GM19395 (cell line): Measurements from ENCODE around the gene PPAT.
A peak's percentile ranks its signal among the peaks of the same experiment; 100 is the strongest.
"Not testable (repeated sequence)": the region's sequence is repeated elsewhere in the genome, so short reads cannot be mapped to it uniquely, and the experiment has no call there.

Experiments used
- ATAC-seq: cut with Tn5 transposase; IDR thresholded peaks from one replicate; pipeline ENCODE4 v1.9.1; 2021; ENCODE audit warnings: mild to moderate bottlenecking, moderate library complexity; ENCODE audit not compliant: unreplicated experiment

The PPAT gene

DNA sequence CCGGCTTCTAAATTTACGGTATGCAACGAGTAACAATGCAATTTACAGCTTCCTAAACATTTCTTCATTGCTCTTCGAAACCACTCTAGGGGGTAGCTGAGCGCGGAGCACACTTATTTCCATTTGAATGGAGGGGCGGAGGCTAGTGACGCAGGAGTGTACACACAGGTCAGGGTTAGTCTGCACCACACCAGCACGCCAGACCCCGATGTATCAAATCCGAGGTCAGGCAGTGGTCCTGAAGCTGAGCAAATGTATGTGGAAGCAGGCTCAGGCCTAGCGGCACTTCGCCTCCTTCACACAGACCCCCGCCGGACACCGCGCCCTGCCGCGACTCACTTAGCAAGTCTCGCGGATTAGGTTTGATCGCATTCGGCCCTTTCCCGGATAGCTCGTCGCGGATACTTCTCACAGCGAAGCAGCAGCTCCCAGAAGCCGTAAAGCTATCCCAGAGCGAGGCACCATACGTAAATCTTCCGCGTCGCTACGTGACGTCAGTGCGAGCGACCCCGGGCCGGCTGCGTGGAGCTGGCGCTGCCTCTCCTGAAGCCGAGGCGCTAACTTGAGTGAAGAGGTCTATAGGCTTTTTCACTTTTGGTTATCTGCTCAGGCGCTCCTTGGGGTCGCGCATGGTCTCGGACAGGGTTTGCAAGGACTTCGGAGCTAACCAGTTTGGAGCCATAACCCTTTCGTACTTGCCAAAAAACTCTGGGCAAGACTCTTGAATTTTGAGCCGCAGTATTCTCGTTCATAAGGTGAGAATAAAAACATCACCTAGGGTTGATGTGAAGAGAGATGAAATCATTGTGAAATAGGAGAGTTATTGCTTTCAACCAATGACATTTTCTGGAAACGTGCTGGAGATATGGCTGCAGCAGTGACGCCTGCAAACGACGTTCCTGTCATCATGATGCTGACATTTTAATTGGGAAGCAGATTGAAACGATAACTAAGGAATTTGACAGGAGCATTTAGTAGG is 48.1 kb downstream of the PPAT start, which contains the start of gene AASDH:
Gene AASDH, minus strand, starts transcription at position 469 of the 979 bp plus-strand sequence. CDS start 3,192 bp downstream, outside the sequence.
- peak; percentile 96 for ATAC-seq

DNA sequence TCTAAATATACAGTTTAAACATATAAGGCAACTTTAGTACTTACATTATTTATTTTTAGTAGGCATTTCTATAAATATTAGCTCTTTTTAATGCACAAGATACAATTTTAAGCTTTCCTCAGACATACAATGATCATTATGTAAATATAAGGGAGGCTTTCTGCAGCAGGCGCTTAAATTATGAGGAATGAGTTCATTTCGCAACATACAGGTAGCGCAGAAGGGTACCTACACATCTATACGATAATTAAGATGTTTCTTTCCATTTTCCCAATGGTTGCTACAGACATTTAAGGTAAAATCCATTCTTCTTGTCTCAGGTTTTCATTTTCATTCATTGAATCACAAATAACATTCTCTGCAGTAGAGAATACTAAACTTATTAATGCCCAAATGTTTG is 49.3 kb downstream of the PPAT start:
- ATAC-seq = no peak

DNA sequence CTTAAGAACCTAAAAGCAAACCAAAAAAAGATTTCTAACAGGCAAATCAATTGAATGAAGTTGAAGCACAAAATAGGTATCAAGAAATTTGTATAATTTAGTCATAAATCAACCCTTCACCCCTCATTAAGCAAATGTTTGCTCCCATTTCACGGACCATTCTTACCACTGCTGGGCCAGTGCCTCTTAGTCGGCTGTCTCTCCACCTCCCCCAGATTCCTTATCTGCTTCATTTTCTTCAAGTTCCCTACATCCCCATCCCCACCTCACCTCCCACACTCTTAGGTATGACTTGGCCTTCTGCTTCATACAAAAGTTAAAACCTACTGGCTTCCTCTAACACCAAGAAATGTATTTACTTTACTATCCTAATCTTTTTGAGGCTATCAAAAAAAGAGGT is 60.0 kb downstream of the PPAT start:
- ATAC-seq = no peak

DNA sequence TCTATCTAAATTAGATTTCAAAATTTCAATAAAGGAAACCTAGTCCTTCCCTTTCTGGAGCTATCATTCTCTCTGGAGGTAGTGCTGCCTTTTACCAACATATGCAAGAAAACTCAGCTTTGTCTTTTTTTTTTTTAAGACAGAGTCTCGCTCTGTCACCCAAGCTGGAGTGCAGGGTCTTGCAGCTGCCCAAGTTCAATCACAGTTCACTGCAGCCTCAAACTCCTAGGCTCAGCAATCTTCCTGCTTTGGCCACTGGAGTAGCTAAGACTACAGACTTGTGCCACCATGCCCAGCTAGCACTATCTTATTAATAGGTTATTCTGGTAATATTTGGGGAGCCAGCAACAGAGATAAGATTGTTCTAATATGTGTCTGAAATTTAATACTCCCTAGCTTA is 60.5 kb downstream of the PPAT start:
- ATAC-seq = no peak

DNA sequence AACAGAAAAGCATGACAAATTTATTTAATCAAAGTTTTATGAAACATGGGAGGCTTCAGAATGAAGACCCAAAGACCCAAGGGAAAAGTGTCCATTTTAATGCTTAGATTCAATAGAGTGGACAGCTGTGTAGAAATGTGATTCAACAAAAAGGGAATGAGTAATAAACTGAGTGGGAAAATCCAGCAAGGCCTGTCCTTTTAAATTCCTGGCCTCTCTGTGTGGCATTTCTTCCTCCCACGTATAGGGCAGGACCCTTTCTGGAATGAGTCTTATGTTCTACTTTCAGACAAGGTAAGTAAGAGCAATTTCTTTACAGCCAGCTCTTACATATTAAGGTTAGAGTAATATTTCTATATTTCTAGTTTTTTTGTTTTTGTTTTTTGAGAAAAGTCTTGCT is 62.6 kb downstream of the PPAT start:
- ATAC-seq = no peak

DNA sequence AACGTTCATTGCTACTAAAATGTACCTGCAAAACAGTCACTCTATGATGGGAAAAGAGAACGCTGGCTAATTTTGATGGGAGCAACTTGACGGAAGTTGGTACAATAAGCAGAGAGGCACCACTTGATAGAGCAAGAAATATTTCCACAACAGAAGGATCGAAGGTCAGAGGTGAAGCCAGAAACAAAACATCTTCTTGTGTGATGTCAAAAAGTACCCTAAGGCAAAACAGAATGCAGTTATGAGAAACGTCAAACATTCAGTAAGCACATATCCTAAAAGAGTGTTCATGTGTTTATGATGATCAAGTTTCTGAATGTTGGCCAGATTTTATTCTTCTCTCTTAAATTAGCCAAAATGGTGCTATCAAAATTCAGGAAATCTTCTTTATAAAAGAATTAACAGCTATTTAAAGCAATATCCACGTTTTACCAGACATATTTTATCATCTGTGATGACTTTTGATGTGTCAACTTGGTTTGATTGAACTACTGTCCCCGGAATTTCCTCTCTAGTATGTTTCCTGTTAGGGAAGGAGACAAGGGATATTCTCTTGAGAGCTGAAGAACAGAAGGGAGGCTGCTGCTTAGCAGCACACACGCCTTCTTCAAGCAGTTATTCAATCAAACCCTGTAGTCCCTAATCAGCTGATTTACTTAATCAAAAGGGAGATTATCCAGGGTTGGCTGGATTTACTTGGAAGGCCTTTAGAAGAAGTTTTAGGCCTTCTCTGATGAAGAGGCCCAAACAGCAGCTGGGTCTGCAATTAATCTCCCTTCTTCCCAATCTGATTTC is 63.8 kb downstream of the PPAT start:
- no peak for ATAC-seq

DNA sequence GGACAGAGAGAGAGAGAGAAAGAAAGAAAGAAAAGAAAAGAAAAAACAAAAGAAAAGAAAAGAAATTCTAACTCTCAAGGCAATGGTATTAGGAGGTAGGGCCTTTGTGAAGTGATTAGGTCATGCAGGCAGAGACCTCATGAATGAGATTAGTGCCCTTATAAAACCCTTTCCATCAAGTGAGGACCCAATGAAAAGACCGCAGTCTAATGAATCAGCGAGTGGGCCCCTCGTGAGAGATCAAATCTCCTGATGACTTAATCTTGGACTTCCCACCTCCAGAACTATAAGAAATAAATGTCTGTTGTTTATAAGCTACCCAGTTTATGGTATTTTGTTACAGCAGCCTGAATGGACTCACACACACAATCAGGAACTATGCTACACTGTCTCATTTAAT is 65.0 kb downstream of the PPAT start:
- no peak for ATAC-seq

DNA sequence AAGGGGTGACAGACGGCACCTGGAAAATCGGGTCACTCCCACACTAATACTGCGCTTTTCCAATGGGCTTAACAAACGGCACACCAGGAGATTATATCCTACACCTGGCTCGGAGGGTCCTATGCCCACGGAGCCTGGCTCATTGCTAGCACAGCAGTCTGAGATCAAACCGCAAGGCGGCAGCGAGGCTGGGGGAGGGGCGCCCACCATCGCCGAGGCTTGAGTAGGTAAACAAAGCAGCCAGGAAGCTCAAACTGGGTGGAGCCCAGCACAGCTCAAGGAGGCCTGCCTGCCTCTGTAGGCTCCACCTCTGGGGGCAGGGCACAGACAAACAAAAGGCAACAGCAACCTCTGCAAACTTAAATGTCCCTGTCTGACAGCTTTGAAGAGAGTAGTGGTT is 72.4 kb downstream of the PPAT start:
- ATAC-seq = not testable (repeated sequence)

DNA sequence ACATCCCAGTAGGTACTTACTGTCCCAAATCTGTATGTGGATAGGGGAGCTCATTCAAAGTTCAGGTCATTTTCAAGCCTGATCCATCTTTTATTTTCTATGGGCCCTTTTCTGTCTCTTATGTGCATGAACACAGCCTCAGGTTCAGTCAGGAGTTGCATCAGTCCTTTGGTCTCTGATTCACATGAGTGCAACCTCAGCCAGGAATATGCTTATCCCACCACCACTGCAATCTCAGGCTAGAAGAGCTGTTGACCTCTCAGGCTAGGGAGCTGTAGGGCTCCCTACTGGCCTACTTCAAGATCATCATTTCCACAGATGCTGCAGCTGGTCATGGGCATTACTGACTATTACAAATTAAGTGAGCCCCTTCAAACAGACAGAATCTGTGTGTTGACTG is 75.3 kb downstream of the PPAT start:
- ATAC-seq = no peak

DNA sequence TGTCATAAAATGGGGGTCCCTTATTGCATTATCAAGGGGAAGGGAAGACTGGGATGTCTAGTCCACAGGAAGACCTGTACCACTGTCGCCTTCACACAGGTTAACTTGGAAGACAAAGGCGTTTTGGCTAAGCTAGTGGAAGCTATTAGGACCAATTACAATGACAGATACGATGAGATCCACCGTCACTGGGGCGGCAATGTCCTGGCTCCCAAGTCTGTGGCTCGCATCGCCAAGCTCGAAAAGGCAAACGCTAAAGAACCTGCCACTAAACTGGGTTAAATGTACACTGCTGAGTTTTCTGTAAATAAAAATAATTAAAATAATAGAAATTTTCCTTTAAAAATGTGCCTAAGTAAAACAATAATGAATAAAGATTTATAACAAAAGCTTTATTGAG is 78.8 kb downstream of the PPAT start:
- ATAC-seq = no peak

DNA sequence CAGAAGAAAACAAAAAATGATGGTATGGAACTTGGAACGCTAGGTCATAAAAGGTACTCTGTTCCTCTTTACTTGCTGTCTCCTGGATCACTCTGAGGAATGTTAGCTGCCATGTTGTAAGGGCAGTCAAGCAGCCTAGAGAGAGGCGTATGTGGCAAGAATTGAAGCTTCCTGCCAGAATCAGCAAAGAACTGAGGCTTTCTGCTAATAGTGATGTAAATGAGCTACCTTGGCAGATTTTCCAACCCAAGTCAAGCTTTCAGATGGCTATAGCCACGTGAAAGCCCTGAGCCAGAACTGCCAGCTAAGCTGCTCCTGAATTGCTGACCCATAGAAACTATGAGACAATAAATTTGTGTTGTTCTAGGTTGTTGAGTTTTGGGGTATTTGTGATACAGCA is 86.8 kb downstream of the PPAT start:
- no peak for ATAC-seq

DNA sequence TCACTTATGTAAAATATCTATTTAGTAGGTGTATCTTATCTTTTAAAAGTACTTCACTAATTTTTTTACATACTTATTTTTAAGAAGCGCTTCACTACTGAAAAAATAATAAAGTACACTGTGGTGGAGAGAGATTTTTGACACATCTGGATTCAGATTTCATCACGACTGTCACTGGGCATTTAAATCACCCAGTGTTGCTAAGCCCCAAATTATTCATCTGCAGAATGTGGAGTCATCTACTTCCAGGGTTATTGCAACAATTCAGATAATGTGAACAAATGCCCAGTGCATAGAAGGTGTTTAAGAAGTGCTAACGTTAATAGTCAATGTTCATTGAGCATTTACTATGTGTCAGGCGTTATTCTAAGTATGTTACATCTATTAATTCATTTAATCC is 90.0 kb downstream of the PPAT start:
- ATAC-seq = no peak
